SHP77 treated with DMSO at 0.1 percent for 48 hours (cell line): ENCODE measurements around the gene DAPK3.
"Not testable (repeated sequence)": the region's sequence is repeated elsewhere in the genome, so short reads cannot be mapped to it uniquely, and the experiment has no call there.

Experiments used
- DNase-seq: peaks from one replicate; lab custom pipeline; 2025; lab: John Stamatoyannopoulos, UW

Gene DAPK3

DNA sequence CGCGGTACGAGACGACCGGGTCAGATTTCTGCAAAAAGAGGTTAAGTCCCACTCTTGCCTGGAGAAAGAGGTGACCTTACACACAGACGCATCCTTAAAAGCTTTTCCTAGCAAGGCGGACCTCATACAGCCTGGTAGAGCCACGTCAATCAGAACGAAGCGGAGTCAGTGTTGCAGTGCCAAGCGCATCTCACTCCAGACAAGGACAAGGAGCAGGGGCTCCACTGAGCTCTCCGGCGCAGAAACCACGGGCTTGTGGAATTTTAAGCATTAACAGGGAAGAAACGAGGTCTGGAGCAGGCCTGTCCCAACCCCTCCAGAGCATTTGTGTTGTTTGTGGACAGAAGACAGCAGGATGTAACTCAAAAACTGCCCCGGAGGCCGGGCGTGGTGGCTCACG lies 7.2 kb upstream of the DAPK3 start:
- DNase-seq = no peak

DNA sequence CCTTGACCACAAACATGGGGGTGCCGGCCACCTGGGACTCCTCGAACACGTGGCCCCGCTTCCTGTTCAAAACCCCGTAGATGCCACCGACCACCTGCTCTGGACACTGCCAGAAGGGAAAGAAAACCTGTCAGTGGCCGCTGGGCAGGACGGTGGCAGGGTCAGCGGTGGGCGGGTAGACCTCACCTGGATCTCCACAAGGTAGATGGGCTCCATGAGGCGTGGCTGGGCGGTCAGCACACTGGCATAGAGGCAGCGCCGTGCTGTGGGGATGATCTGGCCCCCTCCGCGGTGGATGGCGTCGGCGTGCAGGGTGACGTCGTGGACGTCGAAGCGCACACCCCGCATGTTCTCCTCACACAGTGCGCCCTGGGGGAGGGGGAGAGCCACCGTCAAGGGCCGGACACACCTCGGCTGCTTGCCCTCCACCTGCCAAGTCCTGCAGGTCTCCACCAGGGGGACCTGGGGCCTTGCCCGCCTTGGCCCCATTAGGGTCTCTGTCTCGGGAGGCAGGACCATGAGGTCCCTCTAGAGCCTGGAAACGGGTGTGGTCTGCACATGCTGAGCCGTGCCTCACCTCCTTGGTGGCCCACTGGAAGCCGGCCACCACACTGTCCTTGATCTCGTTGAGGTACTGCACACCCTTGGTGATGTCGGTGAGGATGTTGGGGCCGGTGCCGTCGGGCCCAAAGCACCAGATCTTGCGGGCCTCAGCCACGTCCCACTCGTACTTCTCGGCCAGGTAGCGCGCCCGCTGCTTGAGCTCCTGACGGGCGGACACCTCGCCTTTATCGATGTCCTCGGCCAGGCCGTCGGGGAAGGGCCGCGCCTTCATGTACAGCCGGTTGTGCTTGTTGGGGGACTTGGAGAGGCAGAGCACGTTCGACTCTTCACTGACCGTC lies 6.6 kb upstream of the DAPK3 start:
- no peak for DNase-seq

DNA sequence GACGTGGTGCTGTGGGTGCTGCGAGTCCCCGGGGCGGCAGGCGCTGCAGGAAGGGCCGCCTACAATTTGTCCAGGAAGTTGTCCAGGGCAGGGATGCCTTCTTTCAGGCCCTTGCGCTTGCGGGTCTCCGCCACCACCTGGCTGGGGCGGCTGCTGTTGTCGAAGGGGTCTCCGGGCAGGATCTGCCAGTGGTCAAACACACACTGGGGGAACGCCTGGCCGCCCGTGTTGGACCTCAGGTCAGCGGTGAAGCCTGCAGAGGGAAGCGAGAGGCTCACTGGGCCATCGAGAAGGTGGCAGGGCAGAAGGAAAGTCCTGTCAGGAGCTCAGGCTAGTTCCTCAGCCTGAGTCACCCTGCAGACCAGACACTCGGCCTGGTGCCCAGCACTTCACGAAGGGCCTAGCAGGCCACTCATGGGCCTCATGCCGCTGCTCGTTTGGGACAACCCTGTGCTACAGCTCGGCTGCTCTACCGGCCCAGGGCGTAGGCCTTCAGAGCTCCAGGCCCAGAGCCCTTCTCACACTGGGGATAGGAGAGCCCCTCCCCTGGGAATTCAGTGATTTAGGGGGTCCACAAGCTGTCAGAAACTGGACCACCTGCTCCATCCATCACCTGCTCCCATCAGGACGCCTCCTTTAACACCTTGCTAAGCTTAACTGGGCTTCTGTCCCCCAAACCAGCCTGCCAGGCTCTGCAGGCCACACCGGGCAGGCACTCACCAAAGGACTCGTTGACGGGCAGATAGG lies 5.8 kb upstream of the DAPK3 start:
- no peak for DNase-seq

DNA sequence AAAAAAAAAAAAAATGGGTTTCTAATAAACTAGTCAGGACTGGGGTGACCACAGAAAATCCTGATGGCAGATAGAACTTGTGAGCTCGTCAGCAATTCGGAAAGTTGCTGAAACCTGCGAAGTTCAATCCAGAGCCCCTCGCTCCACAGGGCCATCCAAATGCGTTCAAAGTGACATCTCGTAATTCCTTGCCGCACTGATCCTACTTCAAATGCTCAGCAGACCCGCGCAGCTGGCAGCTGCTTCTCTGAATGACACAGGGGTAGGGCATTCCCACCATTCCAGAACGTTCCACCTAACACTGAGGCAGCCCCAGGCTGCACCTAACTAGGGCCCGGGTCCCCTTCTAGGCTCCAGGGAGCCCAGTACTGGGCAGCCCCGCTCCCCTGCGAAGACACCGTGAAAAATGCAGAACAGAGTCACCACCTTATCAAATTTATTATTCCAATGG lies 4.8 kb upstream of the DAPK3 start:
- DNase-seq = no peak

DNA sequence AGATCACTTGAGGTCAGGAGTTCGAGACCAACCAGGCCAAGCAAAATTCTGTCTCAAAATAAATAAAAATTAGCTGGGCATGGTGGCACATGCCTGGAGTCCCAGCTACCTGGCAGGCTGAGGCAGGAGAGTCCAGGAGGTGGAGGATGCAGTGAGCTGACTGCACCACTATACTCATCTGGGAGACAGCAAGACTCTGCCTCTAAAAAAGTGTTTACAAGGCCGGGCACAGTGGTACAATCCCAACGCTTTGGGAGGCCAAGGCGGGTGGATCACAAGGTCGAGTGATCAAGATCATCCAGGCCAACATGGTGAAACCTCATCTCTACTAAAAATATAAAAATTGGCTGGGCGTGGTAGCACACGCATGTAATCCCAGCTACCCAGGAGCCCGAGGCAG lies 4.2 kb upstream of the DAPK3 start:
- DNase-seq = no peak

DNA sequence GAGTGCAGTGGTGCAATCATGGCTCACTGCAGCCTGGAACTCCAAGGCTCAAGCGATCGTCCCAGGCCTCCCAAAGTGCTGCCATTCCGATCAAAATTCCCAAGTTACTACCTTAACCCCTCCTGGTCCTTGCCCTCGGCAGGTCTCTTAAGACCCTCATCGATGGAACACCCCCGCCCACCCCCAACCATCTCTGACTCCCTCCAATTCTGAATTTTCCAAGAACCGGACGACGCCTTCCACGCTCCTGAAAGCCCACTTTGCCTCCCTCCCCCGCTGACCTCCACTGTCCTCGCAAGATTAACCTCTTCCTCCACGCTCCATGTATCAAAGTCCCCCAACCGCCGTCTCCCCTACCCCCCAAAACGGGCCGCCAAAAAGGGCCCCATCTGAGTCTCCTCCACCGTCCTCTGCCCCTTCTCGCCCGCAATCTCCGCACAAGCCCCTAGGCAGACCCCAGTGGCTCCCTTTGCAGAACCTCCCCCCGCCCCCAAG lies 539 bp downstream of the DAPK3 start:
- DNase-seq = no peak

DNA sequence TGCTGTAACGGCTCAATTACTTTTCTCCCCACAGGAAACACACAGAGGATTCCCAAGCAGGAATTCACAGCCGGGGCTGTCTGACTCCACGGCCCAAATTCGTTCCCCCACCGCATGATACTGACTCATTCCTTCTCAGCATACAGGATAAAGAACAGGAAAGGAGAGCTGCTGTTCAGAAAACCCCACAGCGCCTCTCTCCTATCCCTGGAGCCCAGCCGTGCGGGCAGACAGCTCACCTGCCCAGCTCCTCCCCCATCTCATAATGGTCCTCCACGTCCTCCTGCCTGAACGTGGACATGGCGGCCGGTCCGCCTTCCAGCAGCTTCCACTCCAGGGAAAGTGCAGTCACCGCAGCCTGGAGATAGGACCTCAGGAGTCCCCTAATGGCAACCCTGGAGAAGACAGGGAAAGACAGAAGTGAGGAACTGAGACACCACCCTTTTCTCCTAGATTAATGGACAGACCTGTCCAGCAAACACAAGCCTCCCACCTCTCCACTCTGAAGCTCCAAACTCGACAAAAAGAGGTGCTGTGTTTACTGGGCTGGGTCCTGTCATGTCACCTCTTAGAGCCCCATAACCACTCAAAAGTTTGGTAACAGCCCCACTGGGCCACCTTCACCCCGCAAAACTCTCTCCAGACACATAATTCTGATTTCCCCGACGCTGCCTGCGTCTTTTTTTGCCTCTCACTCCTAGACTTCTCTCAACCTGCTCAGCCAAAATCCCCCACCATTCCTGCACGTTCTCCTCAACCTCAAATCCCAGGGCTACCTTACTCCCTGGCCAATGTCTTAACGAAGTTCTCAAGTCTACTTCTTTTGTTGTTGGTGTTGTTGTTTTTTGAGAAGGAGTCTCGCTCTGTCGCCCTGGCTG lies 1.2 kb downstream of the DAPK3 start:
- no peak for DNase-seq

DNA sequence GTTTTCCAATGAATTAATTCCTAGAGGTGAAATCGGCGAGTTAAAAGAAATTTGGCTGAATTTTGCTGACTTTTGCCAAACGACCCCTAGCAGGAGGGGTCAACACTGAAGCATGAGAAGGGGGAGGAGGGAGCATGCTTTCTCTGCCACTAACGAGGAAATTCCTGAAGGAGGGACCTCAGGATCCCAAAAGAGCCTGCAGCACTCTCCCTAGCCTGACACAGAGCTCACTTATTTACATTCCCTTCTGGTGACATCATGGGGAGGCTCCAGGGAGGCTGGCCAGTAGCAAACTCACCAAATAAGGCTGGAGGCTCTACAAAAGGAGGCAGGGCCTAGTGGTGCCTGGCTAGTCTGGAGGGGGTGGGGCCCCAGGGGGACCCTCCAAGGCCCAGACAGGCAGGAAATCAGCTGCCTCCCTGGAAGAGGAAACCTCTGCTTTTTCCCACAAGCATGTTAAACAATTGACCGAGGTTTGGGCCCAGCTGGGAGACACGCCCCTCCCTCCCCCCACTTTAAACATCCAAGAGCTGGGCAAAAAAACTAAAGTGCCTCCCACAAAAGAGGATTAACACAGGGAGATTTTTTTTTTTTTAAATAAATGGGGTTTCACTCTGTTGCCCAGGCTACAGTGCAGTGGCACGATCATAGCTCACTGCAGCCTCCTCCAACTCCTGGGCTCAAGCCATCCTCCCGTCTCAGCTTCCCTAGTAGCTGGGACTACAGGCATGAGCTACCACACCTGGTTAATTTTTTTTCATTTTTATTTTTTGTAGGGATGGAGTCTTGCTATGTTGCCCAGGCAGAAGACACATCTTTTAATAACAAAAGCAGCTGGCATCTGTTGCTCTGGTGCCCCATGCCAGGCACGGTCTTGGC lies 2.1 kb downstream of the DAPK3 start:
- no peak for DNase-seq

DNA sequence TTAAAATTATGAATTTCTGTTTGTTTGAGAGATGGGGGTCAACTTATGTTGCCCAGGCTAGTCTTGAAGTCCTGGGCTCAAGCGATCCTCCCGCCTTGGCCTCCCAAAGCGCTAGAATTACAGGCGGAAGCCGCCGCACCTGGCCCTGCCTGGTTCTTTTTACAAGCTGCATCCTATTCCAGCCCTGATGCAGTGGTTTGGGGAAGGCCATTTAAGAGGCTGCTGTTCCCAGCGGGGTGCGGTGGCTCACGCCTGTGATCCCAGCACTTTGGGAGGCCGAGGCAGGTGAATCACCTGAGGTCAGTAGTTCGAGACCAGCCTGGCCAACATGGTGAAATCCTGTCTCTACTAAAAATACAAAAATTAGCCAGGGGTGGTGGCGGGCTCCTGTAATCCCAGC lies 2.9 kb downstream of the DAPK3 start:
- not testable (repeated sequence) for DNase-seq

DNA sequence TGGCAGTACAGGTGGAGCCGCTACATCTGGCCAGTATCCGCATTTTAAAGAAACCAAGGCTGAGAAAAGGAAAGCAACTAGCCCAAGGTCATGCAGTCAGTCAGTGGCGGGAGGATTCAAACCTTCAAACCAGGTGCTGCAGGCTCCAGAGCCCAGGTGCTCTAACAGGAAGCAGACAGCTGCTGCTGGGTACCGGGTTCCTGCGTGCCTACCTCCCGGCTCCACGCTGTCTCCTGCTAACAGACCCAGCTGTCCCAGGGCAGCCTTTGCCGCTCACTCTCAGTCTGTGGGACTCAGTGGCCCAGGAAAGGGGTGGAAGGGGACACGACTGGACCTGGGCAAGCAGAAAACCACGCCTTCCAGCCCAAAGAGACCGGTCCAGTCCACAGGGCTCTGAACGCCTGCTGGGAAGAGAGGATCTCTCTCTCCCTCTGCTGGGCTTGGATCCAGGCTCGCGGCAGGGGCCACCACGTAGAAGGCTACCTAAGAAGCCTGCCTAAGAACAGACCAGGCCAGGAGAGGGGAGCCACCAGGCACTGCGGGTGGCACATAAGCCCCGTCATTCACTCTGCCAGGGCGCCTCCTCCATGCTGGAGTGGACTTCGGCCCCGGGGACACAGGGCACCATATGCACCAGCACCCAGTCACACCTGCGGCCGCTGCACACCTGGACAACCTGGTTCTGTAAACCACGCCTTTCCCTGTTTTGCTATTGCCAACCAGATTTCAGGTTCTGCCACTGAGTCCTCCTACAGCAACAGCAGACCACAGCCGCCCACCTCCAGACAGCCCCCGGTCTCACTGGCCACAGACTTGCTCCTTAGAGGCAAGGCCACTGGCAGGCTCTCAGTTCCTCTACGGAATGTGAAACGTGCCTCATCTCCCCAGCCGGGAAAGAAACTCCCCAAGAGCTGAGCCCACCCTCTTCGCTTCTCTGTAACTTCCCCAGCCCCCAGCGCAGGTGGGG lies 4.6 kb downstream of the DAPK3 start:
- no peak for DNase-seq

DNA sequence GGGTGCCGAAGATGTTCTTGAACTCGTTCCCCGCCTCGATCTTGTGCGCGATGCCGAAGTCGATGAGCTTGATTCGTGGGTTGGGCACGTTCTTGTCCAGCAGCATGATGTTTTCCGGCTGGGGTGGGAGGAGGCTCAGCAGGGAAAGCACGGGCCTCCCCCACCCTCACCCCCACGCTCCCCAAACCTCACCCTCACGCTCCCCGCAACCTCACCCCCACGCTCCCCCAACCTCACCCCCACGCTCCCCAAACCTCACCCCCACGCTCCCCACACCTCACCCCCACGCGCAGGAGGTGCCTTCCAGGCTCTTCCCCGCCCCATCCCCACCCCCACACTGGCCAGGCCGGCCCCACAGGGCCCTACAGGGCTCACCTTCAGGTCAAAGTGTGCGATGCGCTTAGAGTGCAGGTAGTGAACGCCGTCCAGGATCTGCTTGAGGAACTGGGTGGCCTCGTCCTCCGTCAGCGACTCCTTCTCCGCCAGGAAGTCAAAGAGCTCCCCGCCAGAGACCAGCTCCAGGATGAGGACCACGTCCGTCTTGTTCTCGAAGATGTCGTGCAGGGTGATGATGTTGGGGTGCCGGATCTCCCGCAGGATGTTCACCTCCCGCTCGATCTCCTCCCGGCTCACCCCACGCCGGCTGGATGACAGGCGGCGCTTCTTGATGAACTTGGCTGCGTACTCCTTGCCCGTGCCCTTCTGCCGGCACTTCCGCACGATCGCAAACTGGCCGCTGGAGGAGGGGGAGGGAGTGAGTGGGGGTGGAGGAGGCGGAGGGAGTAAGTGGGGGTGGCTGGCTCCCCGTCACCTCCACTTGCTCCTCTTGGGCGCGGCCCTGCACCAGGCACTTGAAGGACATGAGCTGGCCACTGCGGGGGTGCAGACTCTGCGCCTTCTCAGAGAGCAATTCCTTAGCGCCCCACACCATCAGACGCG lies 6.4 kb downstream of the DAPK3 start:
- DNase-seq = no peak

DNA sequence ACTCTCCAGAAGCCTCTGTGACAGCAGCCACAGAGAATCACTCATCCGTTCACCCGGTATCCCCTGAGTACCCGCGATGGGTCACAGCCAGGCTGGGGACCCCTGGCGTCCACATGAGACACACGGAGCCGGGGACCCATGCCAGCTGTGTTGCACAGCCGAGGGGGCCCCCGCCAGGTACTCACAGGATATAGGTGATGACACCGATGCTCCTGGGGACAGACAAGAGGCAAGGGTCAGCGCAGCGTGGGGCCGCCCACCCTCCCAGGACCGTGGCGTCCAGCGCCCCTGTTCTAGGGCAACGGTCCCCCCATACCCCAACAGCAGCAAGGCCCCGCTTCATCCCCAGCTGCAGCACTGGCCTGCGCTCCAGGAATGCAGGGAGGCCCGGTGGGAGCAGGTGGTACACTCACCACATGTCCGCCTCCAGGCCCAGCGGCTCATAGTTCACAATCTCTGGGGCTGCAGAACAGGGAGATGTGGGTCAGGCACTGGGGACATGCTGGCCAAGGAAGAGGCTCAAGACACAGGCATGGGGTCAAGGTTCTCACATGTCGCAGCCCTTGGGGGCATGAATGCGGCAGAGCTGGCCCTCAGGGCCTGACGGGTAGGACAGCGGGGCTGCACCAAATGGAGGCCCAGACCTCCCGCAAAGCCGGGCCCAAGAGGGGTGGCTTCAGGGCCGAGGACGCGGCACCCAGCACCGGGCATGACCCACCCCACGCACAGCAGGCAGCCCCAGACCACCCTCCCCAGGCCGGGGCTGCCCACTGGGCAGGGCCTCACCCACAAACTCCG lies 7.2 kb downstream of the DAPK3 start:
- no peak for DNase-seq

DNA sequence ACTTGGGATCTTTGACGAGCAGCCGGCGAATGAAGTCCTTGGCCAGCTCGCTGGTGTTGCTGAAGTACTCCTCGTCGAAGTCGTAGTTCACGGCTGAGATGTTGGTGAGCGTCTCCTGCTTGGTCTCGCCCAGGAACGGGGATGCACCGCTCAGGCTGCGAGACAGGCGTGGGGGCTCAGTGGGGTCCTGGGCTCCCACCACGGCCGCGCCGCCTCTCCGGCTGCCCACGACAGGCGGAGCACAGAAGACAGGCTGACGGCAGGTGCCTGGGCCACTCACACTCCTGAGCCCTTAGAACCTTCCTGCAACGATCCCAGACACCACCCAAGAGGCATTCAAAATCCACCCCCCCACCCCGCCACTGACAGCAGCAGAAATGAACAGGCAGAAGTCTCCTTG lies 9.9 kb downstream of the DAPK3 start:
- DNase-seq = no peak

DNA sequence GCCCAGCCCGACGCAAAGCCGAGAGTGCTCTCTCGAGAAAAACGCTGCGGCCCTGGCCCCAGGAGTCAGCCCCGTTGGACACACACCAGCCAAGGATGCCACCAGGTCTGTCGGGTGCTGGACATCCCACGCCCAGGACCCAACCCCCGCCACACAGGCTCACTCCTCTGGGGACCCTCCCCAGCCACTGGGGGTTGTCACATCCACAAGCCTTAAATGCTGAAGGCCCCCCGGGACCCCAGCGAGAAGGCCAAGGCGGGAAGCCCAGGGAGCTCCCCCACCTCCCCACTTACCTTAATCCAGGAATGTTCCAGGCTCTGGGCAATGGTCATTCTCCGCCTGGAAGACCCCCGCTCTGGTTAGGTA lies 11.2 kb downstream of the DAPK3 start:
- DNase-seq = no peak

DNA sequence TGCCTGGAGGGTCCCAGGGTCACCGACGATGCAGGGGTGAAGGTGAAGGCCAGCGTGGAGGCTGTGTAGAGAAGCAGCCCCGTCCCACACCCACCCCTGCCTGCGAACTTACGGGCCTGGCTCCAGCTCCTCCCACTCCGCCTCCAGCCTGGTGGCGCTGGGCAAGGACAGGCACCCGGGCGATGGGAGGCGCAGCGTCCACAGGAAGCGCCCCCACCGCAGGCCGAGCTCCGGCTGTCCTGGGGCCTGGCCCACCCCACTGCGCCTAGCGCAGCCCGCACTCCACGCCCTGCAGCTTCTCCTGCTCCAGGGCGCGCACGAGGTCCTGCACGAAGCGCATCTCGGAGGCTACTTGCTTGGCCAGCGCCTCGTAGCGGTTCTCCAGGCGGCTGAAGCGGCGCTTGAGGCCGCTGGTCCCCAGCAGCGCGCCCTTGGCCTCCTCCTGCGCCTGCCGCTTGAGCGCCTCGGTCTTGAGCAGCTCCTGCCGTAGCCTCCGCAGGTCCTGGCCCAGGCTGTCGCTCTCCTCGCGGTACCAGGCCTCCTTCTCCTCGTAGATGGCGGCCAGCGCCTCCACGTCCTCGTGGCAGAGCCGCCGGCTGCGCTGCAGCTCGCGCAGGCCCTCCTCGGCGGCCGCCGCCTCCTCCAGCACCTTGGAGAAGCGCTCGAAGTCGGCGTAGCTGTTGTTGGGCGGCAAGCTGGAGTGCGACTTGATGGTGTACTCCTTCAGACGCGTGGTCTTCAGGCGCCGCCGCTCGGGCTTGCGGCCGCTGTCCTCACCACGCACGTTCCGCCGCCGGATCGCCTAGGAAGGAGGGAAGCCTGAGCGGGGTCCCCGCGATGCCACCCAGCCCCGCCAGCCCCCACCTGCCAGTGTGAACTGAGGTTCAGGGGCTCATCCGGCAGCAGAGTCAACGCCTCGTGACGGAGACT lies 11.8 kb downstream of the DAPK3 start:
- no peak for DNase-seq

DNA sequence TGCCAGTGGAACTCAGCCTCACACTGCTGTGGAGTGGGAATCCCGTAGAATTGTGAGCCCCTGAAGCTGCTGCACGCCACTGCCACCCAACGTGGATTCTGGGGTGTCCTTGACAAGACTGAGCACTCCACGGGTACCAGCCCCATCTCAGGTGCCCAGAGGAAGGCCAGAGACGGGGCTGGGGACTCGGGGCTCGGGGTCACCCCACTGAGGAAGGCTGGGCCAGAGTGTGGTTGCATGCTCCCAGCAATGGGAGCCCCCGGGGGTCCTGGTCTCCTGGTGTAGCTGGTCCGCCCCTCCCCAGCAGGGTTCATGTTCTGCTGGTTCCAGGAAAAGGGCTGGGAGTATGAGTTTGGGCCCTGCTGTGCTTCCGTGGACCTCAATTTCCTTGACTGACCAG lies 15.2 kb downstream of the DAPK3 start:
- no peak for DNase-seq

DNA sequence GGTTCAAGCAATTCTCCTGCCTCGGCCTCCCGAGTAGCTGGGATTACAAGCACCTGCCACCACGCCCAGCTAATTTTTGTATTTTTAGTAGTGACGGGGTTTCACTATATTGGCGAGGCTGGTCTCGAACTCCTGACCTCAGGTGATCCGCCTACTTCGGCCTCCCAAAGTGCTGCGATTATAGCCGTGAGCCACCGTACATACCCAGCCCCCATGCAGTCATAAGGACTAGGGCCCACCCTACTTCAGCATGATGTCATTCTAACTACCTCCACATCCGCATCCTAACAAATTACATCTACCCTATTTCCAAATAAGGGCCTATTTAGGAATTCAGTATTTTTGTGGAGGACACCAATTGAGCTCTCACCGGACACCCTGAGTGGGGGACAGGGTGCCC lies 15.6 kb downstream of the DAPK3 start:
- not testable (repeated sequence) for DNase-seq
